ENCODE measurements around the gene TCF4.

GRCh38 chr18:55405893-55406406, 182.0 kb downstream of the TCF4 start:
- no peak for TF ChIP-seq CTCF (conservative IDR thresholded peaks at IDR 0.05; ENCODE audit: low read depth, low read length)
- TF ChIP-seq EZH2 (IDR thresholded peaks at IDR 0.05; ENCODE audit: borderline replicate concordance, low read depth, low read length, poor library complexity, severe bottlenecking): no peak

All from A673 (cell line).